HL-60 (cell line): ENCODE data around the gene ELMOD3.

ENCODE experiments used
- CTCF ChIP-seq: IDR thresholded peaks from one replicate; pipeline ENCODE4 v1.5.1; 2011; ENCODE audit warnings: low read length, control low read depth, inconsistent platforms; ENCODE audit not compliant: insufficient read depth
- POLR2AphosphoS5 ChIP-seq: IDR thresholded peaks from 2 replicates; pipeline ENCODE4 v1.6.1; 2012; ENCODE audit warnings: low read depth
- REST ChIP-seq: IDR thresholded peaks from 2 replicates; pipeline ENCODE4 v1.6.1; 2012; ENCODE audit warnings: low read depth; ENCODE audit not compliant: insufficient replicate concordance
- SPI1 ChIP-seq: IDR thresholded peaks from 2 replicates; pipeline ENCODE4 v1.6.1; 2012; ENCODE audit warnings: low read depth, mild to moderate bottlenecking, borderline replicate concordance

- TF ChIP-seq CTCF (no peak), POLR2AphosphoS5 (no peak), REST (no peak), SPI1 (no peak)
Observed at GRCh38 chr2:85429213-85429923, 74.8 kb downstream of the ELMOD3 start.
